GM10266 (cell line): ENCODE results near the gene SNAPC4.
"Not testable (repeated sequence)": the region's sequence is repeated elsewhere in the genome, so short reads cannot be mapped to it uniquely, and the experiment has no call there.

Source experiments
- DNase-seq: peaks from one replicate; pipeline ENCODE4 v3.0.0; 2012; ENCODE audit errors: extremely low spot score
- CTCF ChIP-seq: IDR thresholded peaks from 2 replicates; pipeline ENCODE4 v1.5.1; 2012; ENCODE audit warnings: mild to moderate bottlenecking, low read depth; ENCODE audit not compliant: control insufficient read depth, insufficient read depth; ENCODE audit errors: missing control alignments

The SNAPC4 gene

DNA sequence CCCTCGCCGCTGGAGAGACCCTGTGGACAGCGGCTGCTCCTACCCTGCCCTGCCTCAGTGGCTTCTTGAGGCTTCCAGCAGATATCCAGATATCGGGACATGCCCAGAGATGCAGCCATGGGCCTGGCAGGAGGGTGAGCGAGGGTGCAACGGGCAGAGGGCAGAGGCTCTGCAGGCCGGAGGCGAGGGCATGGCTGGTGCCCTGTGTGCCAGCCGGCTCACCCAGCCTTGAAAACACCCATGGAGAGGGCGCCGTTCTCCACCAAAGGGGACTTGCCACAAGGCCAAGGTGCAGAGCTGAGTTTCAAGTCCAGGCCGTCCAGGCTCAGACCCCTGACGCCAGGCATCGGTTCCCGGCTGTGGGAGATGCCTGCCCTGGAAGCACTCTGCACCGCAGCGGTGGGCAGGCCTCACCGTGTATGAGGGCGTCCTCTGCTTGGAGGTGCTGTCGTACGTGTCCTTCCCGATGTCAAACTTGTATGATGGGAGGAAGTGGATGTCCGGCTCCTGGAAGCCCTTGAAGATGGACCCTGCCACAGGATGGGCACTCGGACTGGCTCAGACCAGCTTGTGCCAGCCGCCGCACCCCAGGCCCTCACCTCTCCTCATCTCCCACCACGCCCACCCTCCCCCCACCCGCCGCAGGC, 30.7 kb upstream of the SNAPC4 start:
- TF ChIP-seq CTCF, result no peak
- no peak for DNase-seq

GRCh38 chr9:136429683-136430491, 29.9 kb upstream of the SNAPC4 start:
- no peak for TF ChIP-seq CTCF

DNA sequence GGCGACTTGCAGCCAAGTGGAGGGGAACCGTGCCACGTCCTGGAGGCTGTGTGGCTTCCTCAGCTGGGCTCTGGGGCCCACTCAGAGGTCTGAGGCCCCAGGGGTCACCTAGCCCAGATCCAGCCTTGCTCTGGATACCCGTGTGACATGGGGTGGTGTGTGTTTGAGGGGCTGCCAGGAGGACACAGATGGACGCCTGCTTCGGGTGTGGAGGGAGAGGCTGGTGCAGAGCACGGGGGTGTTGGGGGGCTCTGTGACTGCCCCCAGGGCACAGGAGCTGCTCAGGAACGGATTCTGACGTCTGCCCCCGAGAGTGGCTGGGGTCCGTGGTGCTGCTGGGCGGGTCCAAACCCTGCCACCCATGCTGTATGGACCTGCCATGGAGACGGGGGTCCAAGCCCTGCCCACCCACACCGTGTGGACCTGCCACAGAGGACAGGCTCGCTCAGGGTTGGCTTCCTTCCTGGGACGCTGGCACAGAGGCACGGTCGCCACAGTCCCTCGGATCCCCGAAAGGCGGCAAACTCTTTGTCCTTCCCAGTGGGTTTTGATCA, 29.2 kb upstream of the SNAPC4 start:
- TF ChIP-seq CTCF, result no peak
- DNase-seq, result no peak

More at GRCh38 chr9:136429683-136430491, 29.9 kb upstream of the SNAPC4 start:
- DNase-seq, result no peak

DNA sequence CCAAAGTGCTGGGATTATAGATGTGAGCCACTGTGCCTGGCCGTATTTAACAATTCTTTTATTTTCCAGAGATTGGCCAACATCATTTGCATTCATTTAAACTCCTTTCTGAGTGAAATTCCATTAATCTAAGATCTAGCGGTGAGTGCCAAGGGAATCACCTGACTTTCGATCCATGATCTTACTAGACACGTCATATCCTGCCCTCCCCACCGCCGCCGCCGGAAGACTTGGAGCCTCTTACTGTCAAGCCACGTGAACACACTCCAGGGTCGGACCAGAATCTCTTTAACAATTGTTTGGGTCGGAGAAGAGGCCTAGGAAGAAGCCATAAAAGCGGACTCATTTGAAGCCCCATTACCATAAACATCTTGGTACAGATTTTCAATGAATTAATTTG, 26.8 kb upstream of the SNAPC4 start:
- TF ChIP-seq CTCF, result no peak
- no peak for DNase-seq

- not testable (repeated sequence) for DNase-seq
Measured at GRCh38 chr9:136425367-136425766, 25.4 kb upstream of the SNAPC4 start.

DNA sequence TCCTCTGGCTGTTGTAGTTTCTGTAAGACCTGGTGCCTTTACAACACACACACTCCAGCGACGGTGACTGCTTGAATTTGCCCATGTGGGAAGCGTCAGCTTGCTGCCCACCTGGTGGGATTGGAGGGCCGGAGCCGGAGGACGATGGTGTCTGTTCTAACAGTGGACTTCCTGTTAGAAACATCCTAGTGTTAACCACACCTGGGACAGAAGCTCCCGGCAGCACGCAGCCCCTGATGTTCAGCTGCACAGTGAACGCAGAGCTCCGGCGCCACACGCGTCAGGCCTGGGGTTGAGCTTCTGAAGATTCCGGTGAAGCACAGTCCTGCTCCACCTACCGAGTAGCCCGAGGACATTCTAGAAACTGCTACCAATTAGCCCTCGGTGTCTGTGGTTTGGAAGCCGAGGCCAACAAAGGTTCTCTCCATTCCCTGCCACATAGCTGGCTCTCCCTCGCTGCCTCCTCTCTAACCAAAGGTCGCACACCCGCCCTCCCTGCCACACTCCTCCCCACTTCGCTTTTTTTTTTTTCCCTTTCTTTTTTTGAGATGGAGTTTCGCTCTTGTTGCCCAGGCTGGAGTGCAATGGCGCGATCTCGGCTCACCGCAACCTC, 24.9 kb upstream of the SNAPC4 start:
- no peak for TF ChIP-seq CTCF
- DNase-seq, result no peak

GRCh38 chr9:136423432-136424146, 23.6 kb upstream of the SNAPC4 start:
- DNase-seq, result no peak
- no peak for TF ChIP-seq CTCF
